Activated CD8-positive, alpha-beta memory T cell treated with anti-CD3 and anti-CD28 coated beads for 24 hours (primary cell): ENCODE data around the gene CCDC63.
A peak's percentile ranks its signal among the peaks of the same experiment; 100 is the strongest.
"Not testable (repeated sequence)": the region's sequence is repeated elsewhere in the genome, so short reads cannot be mapped to it uniquely, and the experiment has no call there.

Source experiments
- DNase-seq: peaks from one replicate; pipeline ENCODE4 v3.0.0-alpha.2; 2020

Gene CCDC63

GRCh38 chr12:110923692-110924334 is 77.0 kb downstream of the CCDC63 start:
- no peak for DNase-seq

- DNase-seq, result no peak
These were observed 80.8 kb downstream of the CCDC63 start for GRCh38 chr12:110927546-110927945.

DNA sequence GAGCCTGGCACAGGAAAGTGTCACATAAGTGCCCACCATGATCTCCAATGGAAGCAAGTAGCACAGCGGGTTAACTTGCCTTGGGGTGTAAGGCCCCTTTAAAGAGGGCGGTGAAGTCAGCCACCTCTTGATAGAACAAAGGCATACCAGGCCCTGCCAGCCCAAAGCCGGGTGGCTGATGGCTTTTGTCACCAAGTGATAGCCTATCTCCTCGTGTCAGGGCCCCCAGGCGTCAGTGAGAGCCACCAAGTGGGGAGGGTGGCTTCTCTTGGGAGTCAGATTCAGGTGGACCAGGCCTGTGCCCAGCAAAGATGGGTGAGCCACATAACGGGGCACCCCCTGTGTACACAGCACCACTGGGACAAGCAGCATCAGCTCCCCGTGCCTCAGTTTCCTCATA is 81.9 kb downstream of the CCDC63 start:
- no peak for DNase-seq

DNA sequence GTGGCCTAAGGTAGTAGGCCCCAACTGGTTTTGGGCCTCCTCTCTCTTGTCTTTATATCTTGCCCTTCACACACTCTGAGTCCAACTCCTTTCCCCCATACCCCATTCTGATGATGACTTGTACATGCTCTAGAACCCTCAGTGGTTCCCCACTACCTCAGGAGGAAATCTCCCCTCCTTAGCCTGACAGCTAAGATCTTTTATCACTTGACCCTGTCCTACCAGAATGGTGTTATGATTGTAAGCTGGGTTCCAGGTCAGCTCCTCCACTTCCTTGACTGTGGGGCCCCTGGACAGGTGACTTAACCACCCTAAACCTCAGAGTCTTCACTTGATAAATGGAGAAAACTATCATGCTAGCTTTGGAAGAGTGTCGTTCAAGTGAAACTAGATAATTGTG is 83.0 kb downstream of the CCDC63 start:
- no peak for DNase-seq

- DNase-seq, result no peak
These were observed 83.8 kb downstream of the CCDC63 start for GRCh38 chr12:110930348-110931314.

DNA sequence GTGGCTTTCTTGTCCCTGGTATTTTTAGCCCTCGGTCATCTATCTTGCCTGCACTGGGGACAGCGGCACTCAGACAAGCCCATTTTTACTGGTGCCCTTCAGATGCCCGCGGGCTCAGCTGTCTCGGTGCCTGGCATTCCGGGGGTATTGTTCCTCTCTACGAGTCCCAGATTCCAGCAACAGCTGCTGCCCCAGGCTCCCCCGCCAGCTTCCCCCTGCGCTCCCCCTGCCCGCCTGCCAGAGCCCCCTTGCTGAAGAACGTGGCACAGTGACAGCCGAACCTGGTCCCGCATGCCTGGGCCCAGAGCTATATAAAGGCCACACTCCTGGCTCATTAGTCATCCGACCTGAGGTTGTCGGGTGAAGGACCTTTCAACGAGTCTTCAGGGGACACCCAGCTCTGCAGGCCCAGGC is 84.5 kb downstream of the CCDC63 start:
- DNase-seq, result no peak

GRCh38 chr12:110932046-110932445 is 85.3 kb downstream of the CCDC63 start:
- DNase-seq, result no peak

GRCh38 chr12:110933326-110933974 is 86.7 kb downstream of the CCDC63 start:
- DNase-seq, result no peak

DNA sequence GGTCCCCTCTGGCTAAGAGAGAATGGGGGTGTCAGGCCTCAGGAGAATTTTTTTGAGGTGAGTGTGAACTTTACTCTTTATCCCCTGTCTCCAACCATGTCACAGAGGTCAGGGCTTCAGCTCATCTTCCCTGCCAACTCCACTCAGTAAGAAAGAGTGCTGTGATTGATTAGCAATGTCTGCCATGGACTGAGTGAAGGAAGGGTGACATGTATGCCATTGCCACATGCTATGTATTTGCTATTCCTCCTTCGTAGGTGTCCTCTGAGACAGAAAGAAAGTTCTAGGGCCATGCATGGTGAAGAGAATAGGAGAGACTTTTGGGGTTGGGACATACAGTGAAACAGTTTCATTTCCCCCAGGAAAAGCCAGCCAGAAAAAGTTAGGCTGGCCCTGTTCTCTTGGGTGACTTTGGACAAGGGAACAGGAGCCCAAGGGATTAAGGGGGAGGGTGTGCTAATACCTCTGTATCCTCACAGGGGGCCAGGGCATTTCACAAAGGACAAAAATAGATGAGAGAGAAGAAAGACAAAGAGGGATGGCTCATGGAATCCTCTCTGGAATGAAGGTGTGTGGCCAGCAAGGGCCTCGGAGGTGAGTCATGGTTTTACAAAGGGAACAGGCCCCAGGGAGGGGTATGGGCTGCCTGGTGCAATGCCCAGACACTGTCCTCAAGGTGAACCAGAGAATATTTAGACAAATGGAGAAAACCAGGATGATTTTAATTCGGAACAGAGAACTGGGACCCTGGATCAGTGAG is 87.5 kb downstream of the CCDC63 start:
- DNase-seq, result no peak

- no peak for DNase-seq
These were observed 88.8 kb downstream of the CCDC63 start for GRCh38 chr12:110935588-110935987.

- DNase-seq, result no peak
These were observed 89.7 kb downstream of the CCDC63 start for GRCh38 chr12:110936367-110937103.

- peak; percentile 84 for DNase-seq
These were observed 90.4 kb downstream of the CCDC63 start for GRCh38 chr12:110937104-110937641.

DNA sequence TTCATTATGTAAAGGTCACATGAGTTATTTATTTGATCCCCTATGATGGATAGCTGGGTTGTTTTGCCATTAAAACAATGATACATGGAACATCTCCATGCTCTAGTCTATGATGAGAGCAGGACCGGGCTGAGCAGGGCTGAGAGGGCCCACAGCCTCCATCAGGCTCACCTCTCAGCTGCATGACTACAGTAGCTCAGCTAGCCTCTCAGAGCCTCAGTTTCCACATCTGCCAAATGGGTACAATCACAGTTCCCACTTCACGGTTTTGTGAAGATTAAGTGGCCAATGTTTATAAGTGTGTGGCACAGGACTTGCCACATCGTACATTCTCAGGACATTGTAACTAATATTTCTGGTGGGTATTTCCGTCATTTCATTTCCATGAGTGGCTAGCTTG is 93.5 kb downstream of the CCDC63 start:
- DNase-seq, result peak; percentile 9

DNA sequence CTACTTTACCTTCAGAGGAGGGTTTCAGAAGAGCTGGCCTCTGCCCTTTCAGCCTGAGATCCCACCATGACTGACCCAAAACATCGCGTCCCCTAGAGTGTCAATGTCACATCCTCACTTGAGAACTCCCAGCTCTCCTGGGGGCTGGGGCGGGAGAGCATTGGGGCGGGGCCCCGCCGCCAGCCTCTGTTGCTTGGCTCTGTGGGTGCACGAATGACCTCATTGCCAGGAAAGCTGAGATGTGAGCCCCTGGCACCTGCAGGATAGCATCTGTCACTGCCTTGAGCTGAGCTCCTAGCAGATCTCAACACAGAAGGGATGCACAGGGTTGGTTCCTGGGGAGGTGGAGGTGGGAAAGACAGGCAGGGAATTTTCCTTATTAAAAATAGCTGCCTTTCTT is 94.1 kb downstream of the CCDC63 start:
- no peak for DNase-seq

DNA sequence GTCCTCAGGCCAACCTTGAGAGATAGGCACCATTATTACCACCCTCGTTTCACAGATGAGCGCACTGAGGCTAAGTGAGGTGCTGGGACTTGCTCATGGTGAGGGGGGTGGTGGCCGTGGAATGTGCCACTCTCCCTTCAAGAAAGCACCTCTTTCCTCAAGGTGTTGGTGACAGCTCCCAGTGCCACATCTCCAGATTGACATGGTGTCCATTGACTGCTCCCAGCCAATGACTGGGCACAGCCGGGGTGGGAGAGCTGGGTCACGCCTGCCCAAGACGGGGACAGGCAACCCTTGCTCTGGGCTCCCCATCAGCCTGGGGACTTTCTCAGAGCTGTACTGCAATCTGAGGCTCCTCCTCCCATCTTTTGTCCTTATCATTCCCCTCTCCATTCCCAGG is 94.6 kb downstream of the CCDC63 start:
- DNase-seq, result peak; percentile 42

DNA sequence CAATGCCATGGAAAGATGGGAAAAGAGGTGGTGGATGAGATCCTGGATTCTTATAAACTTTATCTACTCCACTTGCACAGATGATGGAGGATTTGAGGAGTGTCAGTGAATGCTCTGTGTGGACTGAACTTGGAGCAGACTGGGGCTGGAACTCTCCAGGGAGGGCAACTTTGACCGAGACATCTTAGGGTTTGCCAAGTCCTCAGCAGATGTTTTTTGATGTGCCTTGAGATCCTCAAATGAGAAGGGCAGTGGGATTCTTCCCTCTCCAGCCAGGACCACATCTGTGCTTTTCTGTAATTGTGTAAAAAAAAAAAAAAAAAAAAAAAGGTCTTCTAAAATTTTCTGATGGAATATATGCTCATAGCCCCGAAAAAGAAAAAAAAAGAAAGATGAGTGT is 96.6 kb downstream of the CCDC63 start:
- DNase-seq, result peak; percentile 3

DNA sequence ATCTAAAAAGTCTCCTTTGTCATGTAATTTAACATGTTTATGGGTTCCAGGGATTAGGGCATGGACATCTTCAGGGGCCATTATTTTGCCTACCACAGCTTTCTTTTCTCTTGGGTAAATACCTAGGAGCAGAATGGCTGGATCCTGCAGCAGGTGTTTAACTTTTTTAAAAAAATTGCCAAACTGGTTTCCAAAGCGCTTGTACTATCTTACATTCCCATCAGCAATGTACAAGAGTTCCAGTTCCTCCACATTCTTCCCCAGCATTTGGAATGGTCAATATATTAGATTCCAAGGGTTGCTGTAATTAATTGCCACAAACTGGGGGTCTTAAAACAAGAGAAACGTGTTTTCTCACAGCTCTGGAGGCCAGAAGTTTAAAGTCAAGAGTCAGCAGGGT is 101.3 kb downstream of the CCDC63 start:
- DNase-seq, result no peak

DNA sequence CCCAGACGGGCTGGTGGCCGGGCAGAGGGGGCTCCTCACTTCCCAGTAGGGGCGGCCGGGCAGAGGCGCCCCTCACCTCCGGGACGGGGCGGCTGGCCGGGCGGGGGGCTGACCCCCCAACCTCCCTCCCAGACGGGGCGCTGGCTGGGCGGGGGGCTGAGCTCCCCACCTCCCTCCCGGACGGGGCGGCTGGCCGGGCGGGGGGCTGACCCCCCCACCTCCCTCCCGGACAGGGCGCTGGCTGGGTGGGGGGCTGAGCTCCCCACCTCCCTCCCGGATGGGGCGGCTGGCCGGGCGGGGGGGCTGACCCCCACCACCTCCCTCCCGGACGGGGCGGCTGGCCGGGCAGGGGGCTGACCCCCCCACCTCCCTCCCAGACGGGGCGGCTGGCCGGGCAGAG is 103.7 kb downstream of the CCDC63 start:
- DNase-seq, result peak; percentile 9

GRCh38 chr12:110950867-110951266 is 104.1 kb downstream of the CCDC63 start:
- not testable (repeated sequence) for DNase-seq
